KMS-11 (cell line): ENCODE measurements around the gene TSEN54.
A peak's percentile ranks its signal among the peaks of the same experiment; 100 is the strongest.
"Not testable (repeated sequence)": the region's sequence is repeated elsewhere in the genome, so short reads cannot be mapped to it uniquely, and the experiment has no call there.

Experiments
- H2AFZ ChIP-seq: fragments of 200-600 bp; sonication (generic); 2 replicates; pipeline ENCODE4 v1.6.1; 2016; ENCODE audit warnings: antibody characterized with exemption, mixed run types, low read depth
- H3K27ac ChIP-seq: fragments of 200-600 bp; sonication (generic); 2 replicates; pipeline ENCODE4 v1.6.1; 2016; ENCODE audit warnings: mild to moderate bottlenecking, mixed run types
- H3K27me3 ChIP-seq: fragments of 200-600 bp; sonication (generic); 2 replicates; pipeline ENCODE4 v1.6.1; 2017; ENCODE audit warnings: mild to moderate bottlenecking, low read depth, mixed run types, moderate library complexity; ENCODE audit not compliant: insufficient read depth
- H3K36me3 ChIP-seq: fragments of 200-600 bp; sonication (generic); 2 replicates; pipeline ENCODE4 v1.6.1; 2017; ENCODE audit warnings: mild to moderate bottlenecking, mixed run types; ENCODE audit not compliant: insufficient read depth
- H3K4me1 ChIP-seq: fragments of 200-600 bp; sonication (generic); 2 replicates; pipeline ENCODE4 v1.6.1; 2016; ENCODE audit warnings: mild to moderate bottlenecking, low read depth, mixed run types; ENCODE audit not compliant: poor library complexity, severe bottlenecking
- H3K4me2 ChIP-seq: fragments of 200-600 bp; sonication (generic); 2 replicates; pipeline ENCODE4 v1.7.0; 2016; ENCODE audit warnings: mild to moderate bottlenecking, mixed run types
- H3K4me3 ChIP-seq: fragments of 200-600 bp; sonication (generic); IDR thresholded peaks from 2 replicates; pipeline ENCODE4 v1.6.1; 2017; ENCODE audit warnings: low read depth, low read length, mixed read lengths; ENCODE audit not compliant: insufficient read depth
- H3K79me2 ChIP-seq: fragments of 200-600 bp; sonication (generic); 2 replicates; pipeline ENCODE4 v1.6.1; 2016; ENCODE audit warnings: low read depth, mixed run types; ENCODE audit not compliant: insufficient read depth
- H3K9ac ChIP-seq: fragments of 200-600 bp; sonication (generic); 2 replicates; pipeline ENCODE4 v1.6.1; 2016; ENCODE audit warnings: mild to moderate bottlenecking, mixed run types
- H4K20me1 ChIP-seq: fragments of 200-600 bp; sonication (generic); 2 replicates; pipeline ENCODE4 v1.6.1; 2016; ENCODE audit warnings: mild to moderate bottlenecking, mixed run types; ENCODE audit not compliant: insufficient read depth
- TF ChIP-seq, protein P1 (sequence below): fragments of 200-600 bp; sonication (generic); conservative IDR thresholded peaks from 2 replicates; pipeline ENCODE4 v1.6.1; 2017; ENCODE audit warnings: low read depth, mild to moderate bottlenecking, antibody characterized with exemption, low read length, moderate library complexity, mixed read lengths

The TSEN54 gene

DNA sequence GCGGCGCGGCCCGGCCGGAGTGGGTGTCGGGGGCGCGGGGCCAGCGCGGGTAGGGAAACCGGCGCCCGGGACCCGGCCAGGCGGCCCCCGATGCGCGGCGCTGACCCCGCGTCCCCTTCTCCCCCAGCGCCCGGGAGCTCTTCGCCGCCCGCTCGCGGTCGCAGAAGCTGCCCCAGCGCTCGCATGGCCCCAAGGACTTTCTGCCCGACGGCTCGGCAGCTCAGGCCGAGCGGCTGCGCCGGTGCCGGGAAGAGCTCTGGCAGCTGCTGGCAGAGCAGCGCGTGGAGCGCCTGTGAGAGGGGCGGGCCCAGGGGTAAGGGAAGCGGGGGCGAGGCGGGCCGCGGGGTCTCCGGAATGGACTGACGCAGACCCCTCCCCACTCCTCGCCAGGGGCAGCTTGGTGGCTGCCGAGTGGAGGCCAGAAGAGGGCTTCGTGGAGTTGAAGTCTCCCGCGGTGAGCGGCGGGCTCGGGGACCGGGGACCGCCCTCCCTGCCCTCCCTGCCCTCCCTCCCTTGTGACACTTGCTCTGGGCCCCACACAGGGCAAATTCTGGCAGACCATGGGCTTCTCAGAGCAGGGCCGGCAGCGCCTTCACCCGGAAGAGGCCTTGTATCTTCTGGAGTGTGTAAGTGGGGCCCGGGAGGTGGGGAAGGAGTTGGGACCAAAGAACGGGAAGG lies 430 bp downstream of the TSEN54 start:
- peaks cover 20% of the 10 kb centered on the region for H3K4me1 ChIP-seq

DNA sequence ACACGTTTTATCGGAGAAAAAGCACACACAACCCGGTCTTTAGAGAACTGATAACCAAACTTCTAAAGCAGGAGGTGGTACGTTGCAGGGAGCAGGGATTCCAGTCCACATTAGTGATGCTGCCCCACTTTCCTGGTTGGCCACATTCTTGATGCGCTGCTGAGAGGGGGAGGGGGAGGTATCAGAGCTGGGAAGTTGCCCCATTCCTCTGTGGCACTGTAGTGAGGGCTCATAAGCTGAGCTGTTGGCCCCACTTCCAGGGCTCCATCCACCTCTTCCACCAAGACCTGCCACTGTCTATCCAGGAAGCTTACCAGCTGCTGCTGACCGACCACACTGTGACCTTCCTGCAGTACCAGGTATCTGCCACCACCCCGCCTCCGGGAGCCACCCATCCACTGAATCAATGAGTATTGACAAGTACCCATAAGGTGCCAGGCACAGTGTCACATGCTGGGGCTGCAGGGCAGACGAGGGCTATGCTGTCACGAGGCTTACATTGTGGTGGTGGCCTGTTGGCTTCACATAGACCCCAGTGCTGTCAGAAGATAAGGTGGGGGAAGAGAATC lies 1.1 kb downstream of the TSEN54 start:
- Histone ChIP-seq H3K27me3 (no peaks in the 10 kb centered on the region), H4K20me1 (no peaks in the 10 kb centered on the region), H3K36me3 (no peaks in the 10 kb centered on the region), H3K79me2 (no peaks in the 10 kb centered on the region), H3K4me3 (no peak overlapping the region), H2AFZ (peak overlapping the region; percentile 81; the same call in 1 of the 2 replicates), H3K4me1 (peaks cover 20% of the 10 kb centered on the region), H3K4me2 (peak overlapping the region; percentile 80), H3K27ac (no peak overlapping the region), H3K9ac (peak overlapping the region; percentile 20; the same call in 1 of the 2 replicates)
- TF ChIP-seq, protein P1, sequence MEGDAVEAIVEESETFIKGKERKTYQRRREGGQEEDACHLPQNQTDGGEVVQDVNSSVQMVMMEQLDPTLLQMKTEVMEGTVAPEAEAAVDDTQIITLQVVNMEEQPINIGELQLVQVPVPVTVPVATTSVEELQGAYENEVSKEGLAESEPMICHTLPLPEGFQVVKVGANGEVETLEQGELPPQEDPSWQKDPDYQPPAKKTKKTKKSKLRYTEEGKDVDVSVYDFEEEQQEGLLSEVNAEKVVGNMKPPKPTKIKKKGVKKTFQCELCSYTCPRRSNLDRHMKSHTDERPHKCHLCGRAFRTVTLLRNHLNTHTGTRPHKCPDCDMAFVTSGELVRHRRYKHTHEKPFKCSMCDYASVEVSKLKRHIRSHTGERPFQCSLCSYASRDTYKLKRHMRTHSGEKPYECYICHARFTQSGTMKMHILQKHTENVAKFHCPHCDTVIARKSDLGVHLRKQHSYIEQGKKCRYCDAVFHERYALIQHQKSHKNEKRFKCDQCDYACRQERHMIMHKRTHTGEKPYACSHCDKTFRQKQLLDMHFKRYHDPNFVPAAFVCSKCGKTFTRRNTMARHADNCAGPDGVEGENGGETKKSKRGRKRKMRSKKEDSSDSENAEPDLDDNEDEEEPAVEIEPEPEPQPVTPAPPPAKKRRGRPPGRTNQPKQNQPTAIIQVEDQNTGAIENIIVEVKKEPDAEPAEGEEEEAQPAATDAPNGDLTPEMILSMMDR: no peak

More for the DNA sequence above, 430 bp downstream of the TSEN54 start:
- TF ChIP-seq, protein P1: no peak
- Histone ChIP-seq H3K4me2 (peak overlapping the region; percentile 80), H3K4me3 (no peak overlapping the region), H4K20me1 (no peaks in the 10 kb centered on the region), H2AFZ (peak overlapping the region; percentile 81), H3K27ac (no peak overlapping the region), H3K27me3 (no peaks in the 10 kb centered on the region), H3K9ac (peak overlapping the region; percentile 20; the same call in 1 of the 2 replicates), H3K79me2 (no peaks in the 10 kb centered on the region), H3K36me3 (no peaks in the 10 kb centered on the region)

DNA sequence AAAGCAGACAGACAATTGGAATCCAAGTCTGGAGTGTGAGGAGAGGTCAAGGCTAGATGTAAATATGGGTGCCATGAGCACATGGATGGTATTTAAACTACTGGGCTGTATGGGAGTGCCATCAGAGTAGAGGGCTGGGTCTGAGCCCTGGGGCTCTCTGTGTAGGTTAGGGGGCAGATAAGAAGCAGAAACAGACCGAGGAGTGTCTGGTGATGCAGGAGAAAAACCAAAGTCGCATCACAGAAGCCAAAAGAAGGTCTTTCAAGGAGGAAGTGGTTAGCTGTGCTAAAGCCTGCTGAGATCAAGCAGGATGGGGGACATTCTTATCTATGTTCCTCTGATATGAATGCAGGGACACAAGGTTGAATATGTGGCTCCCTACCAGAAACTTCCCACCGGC lies 1.9 kb downstream of the TSEN54 start:
- H3K9ac ChIP-seq: no peak overlapping the region
- no peaks in the 10 kb centered on the region for H3K36me3 ChIP-seq
- peaks cover 20% of the 10 kb centered on the region for H3K4me1 ChIP-seq
- H4K20me1 ChIP-seq: no peaks in the 10 kb centered on the region
- H3K4me3 ChIP-seq: no peak overlapping the region
- no peak overlapping the region for H2AFZ ChIP-seq
- TF ChIP-seq, protein P1: no peak
- no peaks in the 10 kb centered on the region for H3K27me3 ChIP-seq
- no peaks in the 10 kb centered on the region for H3K79me2 ChIP-seq
- peak overlapping the region; percentile 80; the same call in 1 of the 2 replicates for H3K4me2 ChIP-seq
- H3K27ac ChIP-seq: no peak overlapping the region

DNA sequence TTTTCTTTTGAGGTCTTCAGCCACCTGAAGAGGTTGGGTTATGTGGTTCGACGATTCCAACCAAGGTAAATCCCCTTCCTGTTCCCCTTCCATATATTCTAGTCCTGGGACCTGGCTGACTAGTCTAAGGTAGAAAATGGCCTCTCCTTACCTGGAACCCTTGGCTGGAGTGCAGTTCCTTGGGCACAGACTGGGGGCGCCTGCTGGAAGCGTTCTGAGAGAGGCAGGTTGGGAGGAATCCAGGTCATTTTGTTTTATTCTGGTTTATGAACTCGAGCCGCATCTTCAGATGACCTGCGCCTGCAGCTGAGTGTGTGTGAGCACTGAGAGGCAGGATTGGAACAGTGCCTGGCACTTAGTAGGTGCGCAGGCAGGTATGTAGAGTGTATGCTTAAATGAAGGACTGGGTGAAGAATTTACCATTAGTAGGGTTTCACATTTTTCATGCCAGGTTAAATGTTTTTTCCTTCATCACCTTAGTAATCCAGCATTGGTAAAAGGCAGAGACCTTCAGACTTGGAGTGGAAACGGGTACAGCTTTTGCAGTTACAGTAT lies 2.7 kb downstream of the TSEN54 start:
- H4K20me1 ChIP-seq: no peaks in the 10 kb centered on the region
- no peak overlapping the region for H3K27ac ChIP-seq
- H2AFZ ChIP-seq: no peak overlapping the region
- no peak overlapping the region for H3K4me3 ChIP-seq
- H3K79me2 ChIP-seq: no peaks in the 10 kb centered on the region
- TF ChIP-seq, protein P1: 0 out of 2 replicates have a peak, but pooled peaks have one; percentile 8
- no peak overlapping the region for H3K9ac ChIP-seq
- H3K4me1 ChIP-seq: peaks cover 20% of the 10 kb centered on the region
- no peaks in the 10 kb centered on the region for H3K27me3 ChIP-seq
- no peaks in the 10 kb centered on the region for H3K36me3 ChIP-seq
- no peak overlapping the region for H3K4me2 ChIP-seq

DNA sequence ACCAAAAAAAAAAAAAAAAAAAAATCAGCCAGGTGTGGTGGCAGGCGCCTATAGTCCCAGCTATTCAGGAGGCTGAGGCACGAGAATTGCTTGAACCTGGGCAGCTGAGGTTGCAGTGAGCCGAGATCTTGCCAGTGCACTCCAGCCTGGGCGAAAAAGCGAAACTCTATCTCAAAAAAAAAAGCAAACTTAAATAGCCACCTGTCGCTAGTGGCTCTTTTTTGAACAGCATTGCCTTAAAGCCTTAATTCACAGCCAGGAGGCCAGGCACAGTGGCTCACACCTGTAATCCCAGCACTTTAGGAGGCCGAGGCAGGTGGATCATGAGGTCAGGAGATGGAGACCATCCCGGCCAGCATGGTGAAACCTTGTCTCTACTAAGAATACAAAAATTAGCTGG lies 4.1 kb downstream of the TSEN54 start:
- H3K9ac ChIP-seq, H3K79me2 ChIP-seq, H3K27ac ChIP-seq, H3K36me3 ChIP-seq, H4K20me1 ChIP-seq, H2AFZ ChIP-seq, H3K27me3 ChIP-seq, H3K4me2 ChIP-seq, H3K4me3 ChIP-seq: not testable (repeated sequence)
- peaks cover 23% of the 10 kb centered on the region for H3K4me1 ChIP-seq
